Measurements from ENCODE around the gene MAGEB10. TPM values are rescaled to one million over a fixed set of nuclear protein-coding genes. Genes with fewer than 3 reads are reported as not detected.

MAGEB10 gene
- total RNA-seq, 1 donor from 2014 or later, result not detected

GRCh38 chrX:27860337-27860736 lies 52.5 kb downstream of the MAGEB10 start:
- intact Hi-C loops (cut with micrococcal nuclease), result no loop called here
- no peaks in the 10 kb centered on the region for H3K36me3 Mint-ChIP-seq (ENCODE audit: low read depth)
- H3K27me3 Mint-ChIP-seq (ENCODE audit: insufficient read depth), result no peaks in the 10 kb centered on the region
- H3K27ac Mint-ChIP-seq, result no peak overlapping the region
- no peak for DNase-seq (ENCODE audit: low spot score)
- H3K4me1 Mint-ChIP-seq (ENCODE audit: low read depth), result no peaks in the 10 kb centered on the region
- H3K9me3 Mint-ChIP-seq, result peaks cover 2% of the 10 kb centered on the region
- H3K4me3 Mint-ChIP-seq, result no peak overlapping the region

- intact Hi-C loops (cut with micrococcal nuclease), result no loop called here
- no peaks in the 10 kb centered on the region for H3K27me3 Mint-ChIP-seq (ENCODE audit: insufficient read depth)
- H3K4me3 Mint-ChIP-seq, result no peak overlapping the region
- H3K4me1 Mint-ChIP-seq (ENCODE audit: low read depth), result no peaks in the 10 kb centered on the region
- H3K9me3 Mint-ChIP-seq, result no peaks in the 10 kb centered on the region
- H3K36me3 Mint-ChIP-seq (ENCODE audit: low read depth), result no peaks in the 10 kb centered on the region
- DNase-seq (ENCODE audit: low spot score), result no peak
- no peak overlapping the region for H3K27ac Mint-ChIP-seq
Observed at GRCh38 chrX:27863809-27864208, 56.0 kb downstream of the MAGEB10 start.

Other genes starting within 250 kb of the MAGEB10 start
- not detected in 2 replicates for gene DCAF8L2, start 217.6 kb upstream of the MAGEB10 start, total RNA-seq
- gene DCAF8L1, start 173.5 kb downstream of the MAGEB10 start, total RNA-seq, result not detected in 2 replicates

Measured in activated T-helper 1 cell treated with anti-CD3 and anti-CD28 coated beads, Interleukin-12 subunit alpha, Interleukin-12 subunit beta, Interleukin-2, Interleukin-4 antibody, amounts not matched to agents 30 ng/mL and 10 ng/mL and 1 ng/mL, durations not matched to agents 14 hours and 24 hours and 36 hours (primary cell).